Hepatocyte (in vitro differentiated cells): Measurements from ENCODE around the gene TBL1X. TPM values are rescaled to one million over a fixed set of nuclear protein-coding genes. Genes with fewer than 3 reads are reported as not detected.

Source experiments
- DNase-seq: peaks from one replicate; pipeline ENCODE4 v3.0.0-alpha.2; 2016; ENCODE audit warnings: low spot score
- H2AFZ ChIP-seq: fragments of 200-600 bp; sonication (generic); 2 replicates; pipeline ENCODE4 v1.6.0; 2016; ENCODE audit warnings: antibody characterized with exemption, mild to moderate bottlenecking
- H3K27ac ChIP-seq: fragments of 200-600 bp; sonication (generic); 2 replicates; pipeline ENCODE4 v1.5.1; 2016; ENCODE audit warnings: mild to moderate bottlenecking
- H3K27me3 ChIP-seq: fragments of 200-600 bp; sonication (generic); 2 replicates; pipeline ENCODE4 v1.6.1; 2016
- H3K36me3 ChIP-seq: fragments of 200-600 bp; sonication (generic); replicated peaks from 2 replicates; pipeline ENCODE4 v1.5.1; 2016; ENCODE audit warnings: low read depth; ENCODE audit not compliant: insufficient read depth
- H3K4me1 ChIP-seq: fragments of 200-600 bp; sonication (generic); 2 replicates; pipeline ENCODE4 v1.5.1; 2016; ENCODE audit warnings: mild to moderate bottlenecking, moderate library complexity; ENCODE audit not compliant: insufficient read depth
- H3K4me2 ChIP-seq: fragments of 200-600 bp; sonication (generic); 2 replicates; pipeline ENCODE4 v1.6.0; 2016
- H3K4me3 ChIP-seq: fragments of 200-600 bp; sonication (generic); 2 replicates; pipeline ENCODE4 v1.5.1; 2016; ENCODE audit warnings: mild to moderate bottlenecking
- H3K79me2 ChIP-seq: fragments of 200-600 bp; sonication (generic); 2 replicates; pipeline ENCODE4 v1.6.0; 2017; ENCODE audit warnings: mild to moderate bottlenecking
- H3K9me2 ChIP-seq: fragments of 200-600 bp; sonication (generic); replicated peaks from 2 replicates; pipeline ENCODE4 v1.6.0; 2017; ENCODE audit warnings: mild to moderate bottlenecking; ENCODE audit not compliant: insufficient read depth
- H3K9me3 ChIP-seq: fragments of 200-600 bp; sonication (generic); 2 replicates; pipeline ENCODE4 v1.5.1; 2016; ENCODE audit warnings: low read depth, mild to moderate bottlenecking
- H4K20me1 ChIP-seq: fragments of 200-600 bp; sonication (generic); 2 replicates; pipeline ENCODE4 v1.6.0; 2016; ENCODE audit warnings: mild to moderate bottlenecking; ENCODE audit not compliant: insufficient read depth, poor library complexity, severe bottlenecking
- CTCF ChIP-seq: fragments of 200-600 bp; sonication (generic); IDR thresholded peaks from 2 replicates; pipeline ENCODE4 v1.5.1; 2016; ENCODE audit warnings: antibody characterized with exemption, mild to moderate bottlenecking; ENCODE audit not compliant: poor library complexity
- EZH2 ChIP-seq: fragments of 200-600 bp; sonication (generic); IDR thresholded peaks from 2 replicates; pipeline ENCODE4 v1.6.1; 2016; ENCODE audit warnings: antibody characterized with exemption, mild to moderate bottlenecking, borderline replicate concordance
- EZH2phosphoT487 ChIP-seq: fragments of 200-600 bp; sonication (generic); IDR thresholded peaks from one replicate; pipeline ENCODE4 v1.6.1; 2018; ENCODE audit warnings: antibody characterized with exemption, mild to moderate bottlenecking, low read depth, moderate library complexity; ENCODE audit not compliant: unreplicated experiment, severe bottlenecking
- WGBS: methylation state at CpG from one replicate; pipeline ENCODE4 v1.1.6; 2016; ENCODE audit warnings: low lambda C conversion rate; ENCODE audit errors: missing lambda C conversion rate; 5-methylcytosine and 5-hydroxymethylcytosine counted together
- polyA plus RNA-seq: library from polyadenylated mRNA; unstranded; fragments of >200 nt; fragmentation: Nextera tagmentation; extraction: Ambion mirVana; gene quantifications from 2 replicates; pipeline ENCODE4 v1.2.1, GENCODE V29; 2016
- total RNA-seq: library from RNA; depleted of rRNA; stranded (reverse); fragments of >200 nt; gene quantifications from 2 replicates; pipeline ENCODE4 v1.2.3, GENCODE V29; 2014

TBL1X gene
- total and polyA plus RNA-seq, 2 experiments from 2014 or later, result 14.9 to 16.0 TPM

- 82% methylated on average over 4 of the region's 4 CpGs for WGBS
- H3K36me3 ChIP-seq, result no peaks in the 10 kb centered on the region
- H3K27me3 ChIP-seq, result no peaks in the 10 kb centered on the region
- no peak overlapping the region for H3K4me2 ChIP-seq
- H3K27ac ChIP-seq, result no peak overlapping the region
- no peaks in the 10 kb centered on the region for H4K20me1 ChIP-seq
- H3K9me2 ChIP-seq, result no peaks in the 10 kb centered on the region
- H3K4me1 ChIP-seq, result no peaks in the 10 kb centered on the region
- no peak overlapping the region for H3K4me3 ChIP-seq
- no peaks in the 10 kb centered on the region for H3K79me2 ChIP-seq
- TF ChIP-seq CTCF (no peak), EZH2phosphoT487 (no peak), EZH2 (no peak)
- DNase-seq, result no peak
- no peaks in the 10 kb centered on the region for H3K9me3 ChIP-seq
- no peak overlapping the region for H2AFZ ChIP-seq
Measured at GRCh38 chrX:9681422-9681821, 216.6 kb downstream of the TBL1X start.

GRCh38 chrX:9682456-9682855 is 217.6 kb downstream of the TBL1X start:
- no peaks in the 10 kb centered on the region for H3K36me3 ChIP-seq
- H4K20me1 ChIP-seq, result no peaks in the 10 kb centered on the region
- no peaks in the 10 kb centered on the region for H3K27me3 ChIP-seq
- no peak overlapping the region for H3K4me3 ChIP-seq
- WGBS, result 67% methylated on average over 10 of the region's 10 CpGs
- H2AFZ ChIP-seq, result no peak overlapping the region
- no peaks in the 10 kb centered on the region for H3K9me2 ChIP-seq
- DNase-seq, result peak; percentile 42
- no peak overlapping the region for H3K4me2 ChIP-seq
- H3K27ac ChIP-seq, result no peak overlapping the region
- TF ChIP-seq CTCF, result peak; percentile 35
- no peak for TF ChIP-seq EZH2phosphoT487
- no peaks in the 10 kb centered on the region for H3K9me3 ChIP-seq
- no peaks in the 10 kb centered on the region for H3K79me2 ChIP-seq
- H3K4me1 ChIP-seq, result no peaks in the 10 kb centered on the region

- Histone ChIP-seq H3K27me3 (no peaks in the 10 kb centered on the region), H3K36me3 (no peaks in the 10 kb centered on the region), H4K20me1 (no peaks in the 10 kb centered on the region), H3K27ac (no peak overlapping the region), H3K4me1 (no peaks in the 10 kb centered on the region), H2AFZ (no peak overlapping the region), H3K9me3 (no peaks in the 10 kb centered on the region), H3K9me2 (no peaks in the 10 kb centered on the region), H3K79me2 (no peaks in the 10 kb centered on the region), H3K4me2 (no peak overlapping the region), H3K4me3 (no peak overlapping the region)
- TF ChIP-seq EZH2phosphoT487, result no peak
- TF ChIP-seq EZH2, result no peak
- no peak for TF ChIP-seq CTCF
- WGBS, result 69% methylated on average over 6 of the region's 6 CpGs
- DNase-seq, result no peak
Measured at GRCh38 chrX:9682861-9683260, 218.0 kb downstream of the TBL1X start.

- Histone ChIP-seq H3K27ac (no peak overlapping the region), H3K4me2 (no peak overlapping the region), H3K79me2 (no peaks in the 10 kb centered on the region), H3K36me3 (no peaks in the 10 kb centered on the region), H4K20me1 (no peaks in the 10 kb centered on the region), H3K9me2 (no peaks in the 10 kb centered on the region), H3K27me3 (no peaks in the 10 kb centered on the region), H3K4me3 (no peak overlapping the region), H3K9me3 (no peaks in the 10 kb centered on the region), H2AFZ (no peak overlapping the region), H3K4me1 (no peaks in the 10 kb centered on the region)
- WGBS, result 81% methylated on average over 9 of the region's 9 CpGs
- no peak for DNase-seq
- TF ChIP-seq EZH2phosphoT487 (no peak), CTCF (no peak), EZH2 (no peak)
Measured at GRCh38 chrX:9683350-9683749, 218.5 kb downstream of the TBL1X start.
